ENCODE measurements around the gene NSUN7.

- TF ChIP-seq CBX8 (IDR thresholded peaks at IDR 0.05; ENCODE audit: borderline replicate concordance, extremely low read depth, low read depth, low read length, poor library complexity, severe bottlenecking) (no peak), ZNF589 (CRISPR knock-in tag; IDR thresholded peaks at IDR 0.05; ENCODE audit: low read depth) (no peak), MYNN (IDR thresholded peaks at IDR 0.05) (no peak), MYNN (CRISPR knock-in tag; IDR thresholded peaks at IDR 0.05) (no peak), EGR1 (conservative IDR thresholded peaks at IDR 0.05) (no peak), TCF7L2 (IDR thresholded peaks at IDR 0.05; ENCODE audit: low read depth, low read length) (no peak), SPI1 (IDR thresholded peaks at IDR 0.05; ENCODE audit: borderline replicate concordance, low read depth, low read length) (no peak), ZNF584 (CRISPR knock-in tag; IDR thresholded peaks at IDR 0.05; ENCODE audit: low read depth) (no peak), PATZ1 (CRISPR knock-in tag; IDR thresholded peaks at IDR 0.05; ENCODE audit: borderline replicate concordance) (no peak), ZBTB8A (IDR thresholded peaks at IDR 0.05; ENCODE audit: partially characterized antibody) (no peak), TEAD4 (IDR thresholded peaks at IDR 0.05; ENCODE audit: low read length) (no peak), TEAD4 (CRISPR knock-in tag; IDR thresholded peaks at IDR 0.05; ENCODE audit: borderline replicate concordance) (no peak), CBX1 (IDR thresholded peaks at IDR 0.05; ENCODE audit: low read depth) (no peak)
- TF ChIP-seq, protein P1, sequence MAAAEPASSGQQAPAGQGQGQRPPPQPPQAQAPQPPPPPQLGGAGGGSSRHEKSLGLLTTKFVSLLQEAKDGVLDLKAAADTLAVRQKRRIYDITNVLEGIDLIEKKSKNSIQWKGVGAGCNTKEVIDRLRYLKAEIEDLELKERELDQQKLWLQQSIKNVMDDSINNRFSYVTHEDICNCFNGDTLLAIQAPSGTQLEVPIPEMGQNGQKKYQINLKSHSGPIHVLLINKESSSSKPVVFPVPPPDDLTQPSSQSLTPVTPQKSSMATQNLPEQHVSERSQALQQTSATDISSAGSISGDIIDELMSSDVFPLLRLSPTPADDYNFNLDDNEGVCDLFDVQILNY (CRISPR knock-in tag; IDR thresholded peaks at IDR 0.05): no peak
- TF ChIP-seq, protein P2, sequence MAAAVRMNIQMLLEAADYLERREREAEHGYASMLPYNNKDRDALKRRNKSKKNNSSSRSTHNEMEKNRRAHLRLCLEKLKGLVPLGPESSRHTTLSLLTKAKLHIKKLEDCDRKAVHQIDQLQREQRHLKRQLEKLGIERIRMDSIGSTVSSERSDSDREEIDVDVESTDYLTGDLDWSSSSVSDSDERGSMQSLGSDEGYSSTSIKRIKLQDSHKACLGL (CRISPR knock-in tag; IDR thresholded peaks at IDR 0.05; ENCODE audit: borderline replicate concordance, poor library complexity, severe bottlenecking): no peak
- TF ChIP-seq, protein P3, sequence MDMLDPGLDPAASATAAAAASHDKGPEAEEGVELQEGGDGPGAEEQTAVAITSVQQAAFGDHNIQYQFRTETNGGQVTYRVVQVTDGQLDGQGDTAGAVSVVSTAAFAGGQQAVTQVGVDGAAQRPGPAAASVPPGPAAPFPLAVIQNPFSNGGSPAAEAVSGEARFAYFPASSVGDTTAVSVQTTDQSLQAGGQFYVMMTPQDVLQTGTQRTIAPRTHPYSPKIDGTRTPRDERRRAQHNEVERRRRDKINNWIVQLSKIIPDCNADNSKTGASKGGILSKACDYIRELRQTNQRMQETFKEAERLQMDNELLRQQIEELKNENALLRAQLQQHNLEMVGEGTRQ (CRISPR knock-in tag; IDR thresholded peaks at IDR 0.05): peak; percentile 20; the same call in 1 of the 2 replicates
These were observed 107.1 kb downstream of the NSUN7 start for GRCh38 chr4:40856840-40857362.

Measured in K562 (cell line).